Measurements from ENCODE around the gene MANF. TPM values are rescaled to one million over a fixed set of nuclear protein-coding genes. Genes with fewer than 3 reads are reported as not detected.
A peak's percentile ranks its signal among the peaks of the same experiment; 100 is the strongest.

MANF gene
- total RNA-seq, 1 donor from 2014 or later: 118 TPM

- Mint-ChIP-seq H3K9me3 (ENCODE audit: low read depth) (no peaks in the 10 kb centered on the region), H3K27me3 (ENCODE audit: low read depth) (no peaks in the 10 kb centered on the region), H3K4me1 (ENCODE audit: low read depth) (peaks cover 66% of the 10 kb centered on the region), H3K36me3 (ENCODE audit: low read depth) (peaks cover 22% of the 10 kb centered on the region), H3K27ac (ENCODE audit: unreplicated experiment) (peak within 1 kb of the TSS; percentile 90), H3K4me3 (ENCODE audit: unreplicated experiment) (peak within 1 kb of the TSS; percentile 82)
- DNase-seq (ENCODE audit: low spot score): peak; percentile 99
- TF ChIP-seq CTCF (IDR thresholded peaks at IDR 0.05): peak; percentile 88
These were observed 6.0 kb downstream of the MANF start, which contains the start of gene RBM15B for GRCh38 chr3:51391075-51391565. TSS of gene RBM15B (plus strand) at chr3:51391285. CDS start at chr3:51391400, 115 bp downstream.

GRCh38 chr3:51391566-51392354, 6.7 kb downstream of the MANF start:
- TF ChIP-seq CTCF (IDR thresholded peaks at IDR 0.05): no peak
- peak overlapping the region; percentile 82 for H3K4me3 Mint-ChIP-seq (ENCODE audit: unreplicated experiment)
- no peaks in the 10 kb centered on the region for H3K27me3 Mint-ChIP-seq (ENCODE audit: low read depth)
- DNase-seq (ENCODE audit: low spot score): no peak
- H3K4me1 Mint-ChIP-seq (ENCODE audit: low read depth): peaks cover 65% of the 10 kb centered on the region
- H3K9me3 Mint-ChIP-seq (ENCODE audit: low read depth): no peaks in the 10 kb centered on the region
- H3K36me3 Mint-ChIP-seq (ENCODE audit: low read depth): peaks cover 26% of the 10 kb centered on the region
- peak overlapping the region; percentile 90 for H3K27ac Mint-ChIP-seq (ENCODE audit: unreplicated experiment)

GRCh38 chr3:51392355-51393133, 7.5 kb downstream of the MANF start:
- peak overlapping the region; percentile 82 for H3K4me3 Mint-ChIP-seq (ENCODE audit: unreplicated experiment)
- H3K27me3 Mint-ChIP-seq (ENCODE audit: low read depth): no peaks in the 10 kb centered on the region
- peak overlapping the region; percentile 49 for H3K27ac Mint-ChIP-seq (ENCODE audit: unreplicated experiment)
- H3K36me3 Mint-ChIP-seq (ENCODE audit: low read depth): peaks cover 26% of the 10 kb centered on the region
- no peaks in the 10 kb centered on the region for H3K9me3 Mint-ChIP-seq (ENCODE audit: low read depth)
- no peak for TF ChIP-seq CTCF (IDR thresholded peaks at IDR 0.05)
- no peak for DNase-seq (ENCODE audit: low spot score)
- H3K4me1 Mint-ChIP-seq (ENCODE audit: low read depth): peaks cover 62% of the 10 kb centered on the region

- H3K27ac Mint-ChIP-seq (ENCODE audit: unreplicated experiment): peak overlapping the region; percentile 32
- H3K27me3 Mint-ChIP-seq (ENCODE audit: low read depth): no peaks in the 10 kb centered on the region
- peaks cover 57% of the 10 kb centered on the region for H3K4me1 Mint-ChIP-seq (ENCODE audit: low read depth)
- H3K36me3 Mint-ChIP-seq (ENCODE audit: low read depth): peaks cover 23% of the 10 kb centered on the region
- no peak for TF ChIP-seq CTCF (IDR thresholded peaks at IDR 0.05)
- peak overlapping the region; percentile 19 for H3K4me3 Mint-ChIP-seq (ENCODE audit: unreplicated experiment)
- DNase-seq (ENCODE audit: low spot score): no peak
- no peaks in the 10 kb centered on the region for H3K9me3 Mint-ChIP-seq (ENCODE audit: low read depth)
These were observed 8.0 kb downstream of the MANF start for GRCh38 chr3:51393134-51393495.

GRCh38 chr3:51393564-51393963, 8.5 kb downstream of the MANF start:
- Mint-ChIP-seq H3K27me3 (ENCODE audit: low read depth) (no peaks in the 10 kb centered on the region), H3K27ac (ENCODE audit: unreplicated experiment) (no peak overlapping the region)

More at GRCh38 chr3:51393564-51393963, 8.5 kb downstream of the MANF start:
- peaks cover 23% of the 10 kb centered on the region for H3K36me3 Mint-ChIP-seq (ENCODE audit: low read depth)
- no peak for DNase-seq (ENCODE audit: low spot score)
- no peak for TF ChIP-seq CTCF (IDR thresholded peaks at IDR 0.05)
- peaks cover 57% of the 10 kb centered on the region for H3K4me1 Mint-ChIP-seq (ENCODE audit: low read depth)
- no peaks in the 10 kb centered on the region for H3K9me3 Mint-ChIP-seq (ENCODE audit: low read depth)
- H3K4me3 Mint-ChIP-seq (ENCODE audit: unreplicated experiment): no peak overlapping the region
